HEK293T (cell line): ENCODE measurements around the gene GLG1.

Experiments
- CTCF ChIA-PET: fragments of 350-600 bp; formaldehyde crosslinking; extraction: SDS; loops from one replicate; lab custom pipeline; 2021; ENCODE audit warnings: antibody characterized with exemption, inconsistent platforms; lab: Yijun Ruan, JAX
- POLR2A ChIA-PET: fragments of 350-600 bp; formaldehyde crosslinking; extraction: SDS; loops from one replicate; lab custom pipeline; 2020; ENCODE audit warnings: antibody characterized with exemption, inconsistent platforms; lab: Yijun Ruan, JAX
- DNase-seq: peaks from one replicate; pipeline ENCODE4 v3.0.0; 2012; ENCODE audit warnings: mixed read lengths; ENCODE audit errors: extremely low spot score
- ARNT ChIP-seq: fragments of 450-650 bp; IDR thresholded peaks from 2 replicates; pipeline ENCODE4 v1.6.1; 2017; ENCODE audit warnings: mild to moderate bottlenecking
- BHLHE40 ChIP-seq: fragments of 450-650 bp; IDR thresholded peaks from 2 replicates; pipeline ENCODE4 v1.6.1; 2016; ENCODE audit warnings: mild to moderate bottlenecking, moderate library complexity, borderline replicate concordance
- CTBP1 ChIP-seq: fragments of 450-650 bp; IDR thresholded peaks from 2 replicates; pipeline ENCODE4 v1.6.1; 2016; ENCODE audit warnings: borderline replicate concordance
- ELF4 ChIP-seq: fragments of 450-650 bp; IDR thresholded peaks from 2 replicates; pipeline ENCODE4 v1.6.1; 2017; ENCODE audit warnings: antibody characterized with exemption
- FOXA1 ChIP-seq: fragments of 450-650 bp; IDR thresholded peaks from 2 replicates; pipeline ENCODE4 v1.6.1; 2016; ENCODE audit warnings: mild to moderate bottlenecking
- FOXK2 ChIP-seq: fragments of 450-650 bp; IDR thresholded peaks from 2 replicates; pipeline ENCODE4 v1.6.1; 2016; ENCODE audit warnings: mild to moderate bottlenecking
- FOXM1 ChIP-seq: fragments of 450-650 bp; IDR thresholded peaks from 2 replicates; pipeline ENCODE4 v1.6.1; 2017; ENCODE audit warnings: mild to moderate bottlenecking, borderline replicate concordance
- HDGF ChIP-seq: fragments of 450-650 bp; IDR thresholded peaks from 2 replicates; pipeline ENCODE4 v1.6.1; 2017; ENCODE audit warnings: antibody characterized with exemption, borderline replicate concordance
- L3MBTL2 ChIP-seq: fragments of 450-650 bp; conservative IDR thresholded peaks from 2 replicates; pipeline ENCODE4 v1.6.1; 2016; ENCODE audit warnings: mild to moderate bottlenecking
- LEF1 ChIP-seq: fragments of 450-650 bp; IDR thresholded peaks from 2 replicates; pipeline ENCODE4 v1.6.1; 2017; ENCODE audit warnings: mild to moderate bottlenecking, borderline replicate concordance
- NFRKB ChIP-seq: fragments of 450-650 bp; IDR thresholded peaks from 2 replicates; pipeline ENCODE4 v1.6.1; 2016; ENCODE audit warnings: mild to moderate bottlenecking, moderate library complexity
- SP1 ChIP-seq: fragments of 450-650 bp; IDR thresholded peaks from 2 replicates; pipeline ENCODE4 v1.6.1; 2017
- SUZ12 ChIP-seq: fragments of 450-650 bp; IDR thresholded peaks from 2 replicates; pipeline ENCODE4 v1.6.1; 2016; ENCODE audit warnings: mild to moderate bottlenecking
- TARDBP ChIP-seq: fragments of 450-650 bp; IDR thresholded peaks from 2 replicates; pipeline ENCODE4 v1.6.1; 2016
- ZNF384 ChIP-seq: fragments of 450-650 bp; IDR thresholded peaks from 2 replicates; pipeline ENCODE4 v1.6.1; 2016
- TF ChIP-seq, protein P1 (sequence below): fragments of 450-650 bp; IDR thresholded peaks from 2 replicates; pipeline ENCODE4 v1.6.1; 2016

Gene GLG1

DNA sequence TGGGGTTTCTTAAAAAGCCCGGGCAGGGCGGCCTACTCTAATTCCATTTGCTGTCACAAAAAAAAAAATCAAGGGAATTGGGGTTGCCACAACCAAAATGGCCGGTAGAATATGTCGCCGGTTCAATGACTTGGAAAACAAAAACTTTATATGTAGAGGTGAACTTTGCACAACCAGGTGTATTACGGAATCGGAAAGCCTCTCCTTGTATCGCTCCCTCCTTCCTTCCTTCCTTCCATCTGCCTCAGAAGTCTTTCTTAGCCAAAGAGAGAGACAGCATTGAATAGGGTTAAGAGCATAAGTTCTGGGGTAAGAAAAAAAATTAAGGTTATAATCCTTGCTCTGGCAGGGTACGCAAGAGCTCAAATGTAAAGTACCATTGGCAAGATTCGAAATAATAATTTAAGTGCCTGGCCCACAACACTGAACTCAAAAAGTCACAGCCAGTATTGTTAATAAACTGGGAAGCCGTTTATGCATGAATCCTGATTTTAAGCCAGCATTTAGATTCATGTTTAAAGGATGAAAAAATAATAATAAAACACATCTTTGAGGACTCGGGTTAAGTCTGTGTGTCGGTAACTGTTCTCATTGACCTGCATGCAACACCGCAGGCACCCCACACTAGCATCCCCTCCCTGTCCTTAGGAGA, 522 bp upstream of the GLG1 start:
- POLR2A ChIA-PET = interaction anchor here (0.5 to 2.4 kb wide), 18 partner anchors 9 to 132 kb away, joined by 3 to 12 read pairs (median 5); partner anchors contain the start of gene RFWD3
- CTCF ChIA-PET = interaction anchor here (0.5 to 1.1 kb wide), 3 partner anchors 14 to 1376 kb away, joined by 3 to 6 read pairs (median 4); no protein-coding TSS in a partner anchor
- TF ChIP-seq ZNF384 = peak; percentile 70
- TF ChIP-seq ARNT = no peak

GRCh38 chr16:74605746-74606520, 981 bp downstream of the GLG1 start:
- no peak for DNase-seq
- TF ChIP-seq, protein P1, sequence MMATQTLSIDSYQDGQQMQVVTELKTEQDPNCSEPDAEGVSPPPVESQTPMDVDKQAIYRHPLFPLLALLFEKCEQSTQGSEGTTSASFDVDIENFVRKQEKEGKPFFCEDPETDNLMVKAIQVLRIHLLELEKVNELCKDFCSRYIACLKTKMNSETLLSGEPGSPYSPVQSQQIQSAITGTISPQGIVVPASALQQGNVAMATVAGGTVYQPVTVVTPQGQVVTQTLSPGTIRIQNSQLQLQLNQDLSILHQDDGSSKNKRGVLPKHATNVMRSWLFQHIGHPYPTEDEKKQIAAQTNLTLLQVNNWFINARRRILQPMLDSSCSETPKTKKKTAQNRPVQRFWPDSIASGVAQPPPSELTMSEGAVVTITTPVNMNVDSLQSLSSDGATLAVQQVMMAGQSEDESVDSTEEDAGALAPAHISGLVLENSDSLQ = peak; percentile 62; the same call in 1 of the 2 replicates
- TF ChIP-seq ARNT = no peak
- no peak for TF ChIP-seq SUZ12
- ChIA-PET POLR2A (interaction anchor here (1.2 to 2.4 kb wide), 14 partner anchors 9 to 126 kb away, joined by 3 to 12 read pairs (median 5); partner anchors contain the start of gene RFWD3), CTCF (no interaction called here)

More for the DNA sequence above, 522 bp upstream of the GLG1 start:
- no peak for DNase-seq

- DNase-seq = no peak
- TF ChIP-seq FOXM1 (no peak), SUZ12 (no peak), ELF4 (no peak), TARDBP (no peak), LEF1 (no peak), FOXA1 (no peak), NFRKB (no peak), FOXK2 (no peak), SP1 (no peak), ZNF384 (no peak), ARNT (no peak), CTBP1 (no peak), HDGF (no peak), BHLHE40 (no peak)
- TF ChIP-seq, protein P1 = no peak
- ChIA-PET POLR2A (interaction anchor here (1.8 kb wide), 1 partner anchor 32 kb away, joined by 4 read pairs; no protein-coding TSS in a partner anchor), CTCF (no interaction called here)
Measured at GRCh38 chr16:74605332-74605731, 1.6 kb downstream of the GLG1 start.

GRCh38 chr16:74603848-74604247, 3.1 kb downstream of the GLG1 start:
- DNase-seq = no peak
- ChIA-PET POLR2A (no interaction called here), CTCF (interaction anchor here (0.6 kb wide), 1 partner anchor 43 kb away, joined by 3 read pairs; no protein-coding TSS in a partner anchor)
- TF ChIP-seq ZNF384 (peak; percentile 88), FOXM1 (no peak)

GRCh38 chr16:74601126-74601871, 5.6 kb downstream of the GLG1 start:
- no peak for DNase-seq
- TF ChIP-seq SUZ12 = no peak
- TF ChIP-seq NFRKB = no peak
- TF ChIP-seq LEF1 = no peak
- no peak for TF ChIP-seq SP1
- TF ChIP-seq BHLHE40 = no peak
- TF ChIP-seq FOXM1 = no peak
- no peak for TF ChIP-seq ARNT
- TF ChIP-seq FOXA1 = no peak
- TF ChIP-seq TARDBP = no peak
- no peak for TF ChIP-seq L3MBTL2
- TF ChIP-seq HDGF = no peak
- no peak for TF ChIP-seq ZNF384
- ChIA-PET CTCF (interaction anchor here (0.8 kb wide), 1 partner anchor 10 kb away, joined by 3 read pairs; no protein-coding TSS in a partner anchor), POLR2A (no interaction called here)

- POLR2A ChIA-PET = no interaction called here
Measured at GRCh38 chr16:74596586-74596985, 10.3 kb downstream of the GLG1 start.

More at GRCh38 chr16:74596586-74596985, 10.3 kb downstream of the GLG1 start:
- TF ChIP-seq HDGF = no peak
- CTCF ChIA-PET = no interaction called here
- no peak for DNase-seq
